ENCODE measurements around the gene EYS.
"Not testable (repeated sequence)": the region's sequence is repeated elsewhere in the genome, so short reads cannot be mapped to it uniquely, and the experiment has no call there.

EYS gene

DNA sequence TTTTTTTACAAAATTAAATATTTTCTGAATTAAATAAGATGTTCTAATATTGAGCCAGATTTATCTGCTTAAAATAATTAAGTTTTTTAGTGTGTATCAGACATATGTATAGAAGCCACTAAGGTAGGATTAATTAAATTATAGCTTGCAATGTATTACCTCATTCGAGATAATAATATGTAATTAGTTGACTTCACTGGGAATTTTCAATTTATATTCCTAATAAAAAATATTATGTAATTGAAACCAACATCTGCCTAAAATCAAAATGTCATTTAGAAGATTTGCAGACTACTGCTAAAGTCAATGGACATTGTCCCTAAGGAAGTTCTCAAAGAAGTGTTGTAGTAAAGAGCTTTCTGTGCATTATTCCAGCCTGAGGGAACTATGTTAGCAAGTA is 254.7 kb downstream of the EYS start:
- no peak for DNase-seq (ENCODE audit: low spot score)

DNA sequence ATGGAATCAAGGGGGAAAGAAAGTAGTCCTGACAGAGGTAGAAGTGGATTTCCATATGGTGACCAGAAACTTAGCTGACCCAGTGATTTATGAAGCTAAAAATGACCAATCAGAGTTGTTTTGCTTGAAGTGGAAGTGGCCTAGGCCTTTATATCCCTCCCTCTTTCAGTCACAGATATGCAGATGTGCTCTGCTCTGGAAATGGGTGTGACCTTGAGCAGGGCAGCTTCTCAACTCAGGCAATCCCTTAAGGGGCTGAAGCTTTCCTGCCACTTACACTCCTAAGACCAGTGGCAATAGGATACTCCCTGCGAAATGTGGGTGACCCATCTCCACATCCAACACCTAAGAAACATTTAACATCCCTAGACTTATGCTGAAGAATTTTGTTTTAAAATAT is 256.6 kb downstream of the EYS start:
- no peak for DNase-seq (ENCODE audit: low spot score)

DNA sequence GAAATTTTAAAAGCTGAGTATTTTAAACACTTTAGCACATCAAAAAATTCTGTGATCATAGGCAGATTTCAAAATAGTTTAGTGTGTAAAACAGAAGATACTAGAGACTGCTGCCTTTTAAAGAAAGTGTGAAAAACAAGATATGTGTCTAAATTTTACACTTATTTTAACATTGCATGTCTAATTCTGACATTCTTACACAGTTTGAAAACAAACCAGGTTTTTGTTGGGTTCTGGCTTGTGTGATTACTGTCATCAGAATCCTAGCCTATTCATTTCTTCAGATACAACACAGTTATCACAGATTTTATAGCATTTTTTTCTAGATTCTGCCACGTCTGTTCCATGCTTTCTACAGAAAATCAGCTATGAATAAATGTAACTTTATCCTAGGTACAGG is 257.1 kb downstream of the EYS start:
- DNase-seq (ENCODE audit: low spot score): peak; percentile 0

DNA sequence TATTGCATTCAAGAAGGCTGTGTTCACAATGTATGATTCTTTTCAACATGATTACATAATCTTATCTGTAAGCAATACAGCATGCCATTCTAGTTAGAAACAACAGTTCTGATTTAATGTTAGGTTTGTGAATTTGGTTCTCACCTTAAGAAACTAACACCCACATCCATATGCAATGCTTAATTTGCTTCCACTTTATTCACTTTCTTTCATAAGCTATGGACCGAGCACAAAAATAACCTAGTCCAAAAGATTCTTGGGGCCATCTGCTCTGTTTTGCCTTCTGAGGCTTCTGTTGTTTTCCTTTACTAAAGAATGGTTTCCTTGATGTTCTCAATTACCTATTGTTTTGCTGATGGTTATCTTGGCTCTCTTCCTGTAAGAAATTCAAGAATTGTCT is 258.2 kb downstream of the EYS start:
- peak; percentile 39 for DNase-seq (ENCODE audit: low spot score)

DNA sequence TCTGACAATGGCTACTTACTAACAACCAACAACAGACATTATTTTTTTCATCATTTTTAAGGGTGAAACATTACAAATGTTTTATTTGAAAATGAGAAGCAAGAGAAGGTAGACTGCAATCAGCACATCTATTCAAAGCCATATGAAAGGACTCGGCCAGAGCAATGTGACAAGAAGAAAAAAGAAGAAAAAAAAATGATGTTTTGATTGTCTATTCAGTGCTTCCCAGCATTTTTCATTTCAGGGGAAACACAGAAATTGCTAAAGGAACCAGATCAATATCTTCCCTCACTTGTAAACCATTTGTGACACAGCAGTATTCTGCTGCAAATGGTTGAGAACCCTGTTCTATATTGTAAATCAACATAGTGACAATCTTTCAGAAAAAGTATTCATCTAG is 270.7 kb downstream of the EYS start:
- DNase-seq (ENCODE audit: low spot score): no peak

DNA sequence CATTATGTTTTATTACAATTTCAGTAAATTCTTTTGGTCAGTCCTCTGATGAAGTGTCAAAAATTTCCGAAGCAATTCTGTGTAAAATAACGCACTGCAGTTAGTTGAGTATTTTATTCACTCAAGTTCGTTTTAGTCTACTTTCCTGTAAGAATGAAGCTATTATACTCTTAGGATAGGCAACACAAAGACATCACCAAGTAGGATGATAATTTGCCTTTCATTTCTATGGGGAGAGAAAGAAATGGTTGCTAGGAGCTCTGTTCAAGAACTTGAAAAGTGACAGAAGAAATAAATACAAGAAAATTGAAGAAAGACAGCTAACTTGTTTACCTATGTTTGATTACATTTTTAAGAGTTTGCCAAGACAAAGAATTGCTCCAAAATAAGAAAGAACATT is 290.4 kb downstream of the EYS start:
- no peak for DNase-seq (ENCODE audit: low spot score)

DNA sequence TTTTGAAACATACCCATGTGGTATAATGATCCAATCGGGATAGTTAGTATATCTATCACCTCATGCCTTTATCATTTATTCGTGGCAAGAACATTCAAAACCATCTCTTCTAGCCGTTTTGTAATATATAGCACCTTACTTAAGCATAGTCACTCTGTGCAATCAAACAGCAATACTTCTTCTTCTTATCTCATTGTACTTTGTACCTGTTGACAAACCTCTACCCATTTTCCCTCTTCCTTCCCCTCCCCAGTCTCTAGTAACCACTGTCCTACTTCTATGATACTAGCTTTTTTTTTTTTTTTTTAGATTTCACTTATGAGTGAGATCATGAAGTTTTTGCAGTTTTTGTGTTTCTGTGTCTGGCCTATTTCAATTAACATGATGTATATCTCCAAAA is 296.7 kb downstream of the EYS start:
- DNase-seq (ENCODE audit: low spot score): no peak

DNA sequence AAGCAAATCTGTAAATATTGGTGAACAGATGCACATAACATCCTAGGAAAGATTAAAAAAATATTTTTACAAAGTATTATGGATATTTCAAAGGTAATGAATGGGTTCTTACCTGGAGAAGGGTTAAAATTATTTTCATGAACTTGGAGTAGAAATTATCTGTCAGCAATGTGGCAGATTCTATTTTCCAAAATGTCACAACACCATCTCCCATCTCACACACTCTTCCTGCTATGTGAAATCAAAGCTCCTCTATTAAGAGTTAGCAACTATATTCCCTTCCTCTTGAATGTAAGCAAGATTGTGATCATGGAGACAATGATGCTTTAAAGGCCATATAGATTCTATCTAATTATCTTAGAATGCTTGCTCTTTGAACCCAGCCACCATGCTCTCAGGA is 304.5 kb downstream of the EYS start:
- no peak for DNase-seq (ENCODE audit: low spot score)

DNA sequence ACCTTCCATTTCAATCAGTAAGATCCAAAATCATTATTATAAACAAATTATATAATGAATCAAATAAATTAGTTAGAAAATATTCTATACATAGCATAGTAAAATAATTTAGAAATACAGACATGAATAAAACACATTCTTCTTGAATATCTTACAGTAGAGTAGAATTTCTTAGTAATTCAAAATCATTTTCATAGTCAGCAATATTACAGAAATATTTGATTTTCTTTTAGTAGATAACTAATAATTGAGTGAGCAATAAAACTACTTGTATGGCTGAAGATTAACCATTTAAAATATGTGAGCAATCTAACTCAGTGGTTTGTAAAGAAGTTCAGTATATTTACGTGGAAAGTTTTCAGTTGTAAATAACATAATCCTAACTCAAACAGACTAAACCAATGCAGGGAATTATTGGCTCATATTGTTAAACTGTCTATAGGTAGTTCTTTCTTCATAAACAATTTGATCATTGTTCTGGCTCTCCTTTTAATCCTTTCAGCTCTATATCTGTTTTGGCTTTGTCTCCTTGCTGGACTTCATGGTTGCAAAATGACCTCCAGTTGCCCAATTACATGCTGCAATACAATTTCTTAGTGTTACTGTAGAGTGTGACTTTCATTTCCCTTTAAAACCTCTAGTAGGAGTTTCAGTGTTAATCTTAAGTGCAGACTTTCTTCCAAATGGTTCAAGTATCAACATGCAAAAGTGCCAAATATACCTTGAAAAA is 307.5 kb downstream of the EYS start:
- no peak for DNase-seq (ENCODE audit: low spot score)

DNA sequence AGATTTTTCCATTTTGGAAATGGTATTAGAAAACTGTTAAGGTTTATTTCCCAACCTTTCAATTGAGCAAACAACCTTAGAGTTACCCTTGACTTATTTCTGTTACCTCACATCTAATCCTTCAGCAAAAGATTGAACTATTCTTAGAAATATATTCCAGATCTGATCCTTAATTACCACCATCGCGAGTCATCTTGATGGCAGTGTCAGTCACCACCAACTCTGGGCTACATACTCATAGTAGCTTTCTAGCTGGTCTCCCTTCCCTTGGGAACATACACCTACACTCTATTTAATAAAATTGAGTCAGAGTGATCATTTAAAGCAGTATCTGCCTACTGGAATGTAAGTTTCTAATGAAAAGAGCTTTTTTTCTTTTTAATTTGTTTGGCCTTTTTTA is 308.2 kb downstream of the EYS start:
- peak; percentile 61 for DNase-seq (ENCODE audit: low spot score)

DNA sequence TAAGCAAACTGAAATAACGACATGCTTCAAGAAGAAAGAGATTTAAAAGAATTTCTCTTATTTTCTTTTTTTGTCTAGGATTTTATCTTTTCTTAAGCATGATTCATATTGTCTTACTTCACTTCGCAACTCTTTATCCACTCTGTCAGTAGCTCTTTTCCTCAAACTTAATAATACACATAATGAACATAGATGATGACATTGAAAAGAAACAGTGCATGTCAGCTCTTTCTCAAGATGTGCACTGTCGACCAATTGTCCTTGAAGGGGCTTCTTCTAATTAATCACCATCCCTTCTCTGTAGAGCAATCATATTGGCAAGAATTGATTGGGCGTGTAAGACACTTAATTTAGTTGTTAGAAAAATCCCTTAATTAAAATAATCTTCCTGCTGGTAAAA is 356.5 kb downstream of the EYS start:
- DNase-seq (ENCODE audit: low spot score): no peak

DNA sequence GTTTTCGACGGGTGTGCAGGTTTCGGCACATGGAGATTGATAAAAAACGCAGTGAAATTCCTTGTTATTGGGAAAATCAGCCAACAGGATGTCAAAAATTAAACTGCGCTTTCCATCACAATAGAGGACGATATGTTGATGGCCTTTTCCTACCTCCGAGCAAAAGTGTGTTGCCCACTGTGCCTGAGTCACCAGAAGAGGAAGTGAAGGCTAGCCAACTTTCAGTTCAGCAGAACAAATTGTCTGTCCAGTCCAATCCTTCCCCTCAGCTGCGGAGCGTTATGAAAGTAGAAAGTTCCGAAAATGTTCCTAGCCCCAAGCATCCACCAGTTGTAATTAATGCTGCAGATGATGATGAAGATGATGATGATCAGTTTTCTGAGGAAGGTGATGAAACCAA is 404.4 kb downstream of the EYS start:
- DNase-seq (ENCODE audit: low spot score): not testable (repeated sequence)

DNA sequence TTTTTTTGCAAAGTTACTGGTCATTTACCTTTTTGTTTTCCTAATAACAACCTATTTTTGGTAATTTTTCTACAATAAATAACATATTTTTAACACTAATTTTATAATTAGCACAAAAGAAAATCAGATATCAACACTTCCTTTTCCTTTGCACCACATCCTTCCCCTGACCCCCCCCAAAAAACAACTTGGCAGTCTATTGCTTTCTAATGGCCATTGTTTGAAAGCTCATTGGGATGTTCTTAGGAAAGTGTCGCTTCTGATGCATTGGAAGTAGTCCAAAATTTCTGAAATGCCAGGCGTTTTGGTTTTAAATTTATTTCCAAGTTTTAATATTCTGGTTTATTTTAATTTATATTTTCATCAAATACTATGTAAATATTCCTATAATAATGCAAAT is 407.8 kb downstream of the EYS start:
- DNase-seq (ENCODE audit: low spot score): no peak

DNA sequence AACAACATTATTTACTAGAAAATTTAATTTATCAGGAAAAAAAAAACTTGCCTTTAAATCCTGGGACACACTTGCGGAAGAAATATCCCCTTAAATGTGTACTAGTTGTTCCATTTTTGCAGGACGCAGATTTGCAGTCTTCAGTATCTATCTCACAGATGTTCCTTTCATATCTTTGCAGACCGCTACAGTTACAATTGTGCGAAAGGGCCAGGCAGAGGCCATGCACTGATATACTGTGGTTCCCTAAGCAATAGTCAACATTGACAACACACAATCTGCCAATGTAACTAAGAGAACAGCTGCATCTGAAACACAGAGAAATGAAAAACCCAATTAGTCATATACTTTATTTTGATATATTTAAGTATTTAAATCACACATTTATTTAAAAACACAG is 411.2 kb downstream of the EYS start:
- DNase-seq (ENCODE audit: low spot score): no peak

DNA sequence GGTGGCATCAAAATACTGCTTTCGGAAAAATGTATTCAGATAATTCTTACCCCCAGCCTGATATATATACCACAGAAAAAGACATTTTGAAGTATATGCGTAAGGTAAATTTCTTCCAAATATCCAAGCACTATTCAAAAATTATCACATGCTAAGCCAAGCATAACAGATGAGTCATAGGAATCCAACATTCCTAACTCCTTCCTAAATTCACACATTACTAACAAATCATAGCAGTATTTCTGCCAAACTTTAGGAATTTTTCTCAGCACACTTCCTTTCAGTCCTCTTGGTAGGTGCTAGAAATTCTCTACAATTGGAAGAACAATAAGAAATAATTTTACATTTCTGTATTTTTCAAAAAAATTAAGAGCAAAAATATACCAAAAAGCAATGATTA is 417.5 kb downstream of the EYS start:
- DNase-seq (ENCODE audit: low spot score): no peak

DNA sequence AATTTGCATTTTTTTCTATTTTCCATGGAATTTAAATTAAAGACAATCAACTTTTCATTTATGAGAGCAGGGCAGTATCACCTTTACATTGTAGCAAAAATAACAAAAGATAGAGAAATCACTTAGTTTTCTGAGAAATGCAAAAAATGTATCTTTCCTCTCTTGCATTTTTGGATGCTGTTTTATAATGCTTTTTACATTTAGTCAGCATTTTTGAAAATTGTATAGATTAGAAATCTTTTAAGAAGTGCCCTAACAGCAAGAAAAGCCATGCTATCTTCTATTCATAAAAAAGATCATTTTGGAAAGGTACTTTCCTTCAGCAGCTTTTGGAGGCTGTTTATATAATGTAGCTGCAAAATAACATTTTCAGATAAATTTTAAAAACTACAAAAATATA is 421.8 kb downstream of the EYS start:
- no peak for DNase-seq (ENCODE audit: low spot score)

DNA sequence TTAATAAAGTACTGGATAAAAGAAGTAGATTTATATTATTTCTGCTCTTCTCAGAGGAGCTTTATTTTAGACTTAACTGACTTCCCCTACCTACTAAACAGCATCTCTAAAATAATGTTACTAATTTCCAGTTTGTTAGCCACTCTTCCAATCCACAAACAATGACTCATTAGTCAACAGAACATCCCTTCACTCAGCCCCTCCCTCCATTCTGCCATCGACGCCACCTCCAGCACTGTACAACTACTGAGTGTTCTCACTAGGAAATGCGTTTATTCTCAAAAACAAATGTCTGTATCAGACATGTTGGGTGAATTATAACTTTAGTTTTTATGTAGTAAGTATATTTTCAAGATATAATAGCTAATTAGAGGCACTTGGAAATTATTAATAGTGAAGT is 427.0 kb downstream of the EYS start:
- DNase-seq (ENCODE audit: low spot score): no peak

DNA sequence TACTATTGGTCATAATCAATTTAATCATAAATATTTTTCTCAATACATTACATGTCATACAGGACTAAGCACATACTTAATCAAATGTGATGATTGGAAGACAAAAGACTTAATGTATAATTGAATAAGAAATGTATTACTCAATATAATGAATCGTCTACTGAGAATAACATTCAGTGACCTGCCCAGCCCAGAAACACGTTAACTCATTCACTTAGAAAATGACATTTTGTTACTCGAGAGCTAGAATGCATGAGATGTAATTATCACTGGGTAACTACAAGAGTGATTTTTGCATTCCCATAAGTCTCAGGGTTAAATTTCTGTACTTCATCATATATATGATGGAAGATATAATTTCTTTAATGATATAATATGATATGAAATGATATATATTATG is 444.8 kb downstream of the EYS start:
- no peak for DNase-seq (ENCODE audit: low spot score)

DNA sequence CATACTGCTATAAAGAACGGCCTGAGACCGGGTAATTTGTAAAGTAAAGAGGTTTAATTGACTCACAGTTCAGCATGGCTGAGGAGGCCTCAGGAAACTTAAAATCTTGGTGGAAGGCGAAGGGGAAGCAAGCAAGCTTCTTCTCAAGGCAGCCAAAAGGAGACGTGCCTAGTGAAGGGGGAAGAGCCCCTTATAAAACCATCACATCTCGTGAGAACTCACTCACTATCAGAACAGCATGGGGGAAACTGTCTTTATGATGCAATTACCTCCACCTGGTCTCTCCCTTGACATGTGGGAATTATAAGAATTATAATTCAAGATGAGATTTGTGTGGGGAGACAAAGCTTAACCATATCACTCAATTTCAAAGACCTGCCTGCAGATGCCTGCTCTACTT is 447.0 kb downstream of the EYS start:
- DNase-seq (ENCODE audit: low spot score): no peak

DNA sequence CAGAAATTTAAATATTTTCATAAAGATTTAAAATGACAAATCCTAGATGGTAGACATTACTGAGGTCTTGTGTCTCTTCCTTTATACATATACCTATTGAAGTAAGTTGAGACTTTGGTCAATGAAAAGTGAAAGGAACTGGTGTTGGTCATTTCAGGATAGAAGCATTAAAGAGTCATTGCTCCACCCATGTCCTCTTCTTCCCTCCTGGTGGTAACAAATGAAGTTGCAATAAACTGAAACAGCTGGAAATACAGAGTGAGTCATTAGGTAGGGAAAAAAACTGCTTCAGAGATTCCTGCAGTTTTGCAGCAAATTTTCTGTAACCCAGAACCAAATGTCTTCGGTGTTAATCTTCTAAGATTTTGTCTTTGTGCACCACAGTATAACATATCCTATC is 448.0 kb downstream of the EYS start:
- DNase-seq (ENCODE audit: low spot score): no peak

DNA sequence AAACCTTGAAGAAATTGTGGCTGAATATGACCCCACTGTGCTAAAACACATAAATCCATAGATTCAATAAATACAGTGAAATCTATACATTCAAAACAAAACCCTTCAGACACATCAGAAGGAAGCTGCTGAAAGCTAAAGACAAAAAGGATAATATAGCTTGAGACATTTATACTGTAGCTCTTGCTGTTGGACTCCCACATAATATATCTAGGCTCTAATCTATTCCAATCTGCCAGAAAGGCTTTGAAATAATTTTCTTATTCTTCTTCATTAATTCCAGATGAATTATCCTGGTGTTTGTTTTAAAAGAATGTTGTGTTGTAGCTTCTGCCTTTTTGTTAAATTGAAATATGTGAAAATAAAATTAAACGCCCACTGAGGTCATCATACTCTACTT is 454.0 kb downstream of the EYS start:
- no peak for DNase-seq (ENCODE audit: low spot score)

DNA sequence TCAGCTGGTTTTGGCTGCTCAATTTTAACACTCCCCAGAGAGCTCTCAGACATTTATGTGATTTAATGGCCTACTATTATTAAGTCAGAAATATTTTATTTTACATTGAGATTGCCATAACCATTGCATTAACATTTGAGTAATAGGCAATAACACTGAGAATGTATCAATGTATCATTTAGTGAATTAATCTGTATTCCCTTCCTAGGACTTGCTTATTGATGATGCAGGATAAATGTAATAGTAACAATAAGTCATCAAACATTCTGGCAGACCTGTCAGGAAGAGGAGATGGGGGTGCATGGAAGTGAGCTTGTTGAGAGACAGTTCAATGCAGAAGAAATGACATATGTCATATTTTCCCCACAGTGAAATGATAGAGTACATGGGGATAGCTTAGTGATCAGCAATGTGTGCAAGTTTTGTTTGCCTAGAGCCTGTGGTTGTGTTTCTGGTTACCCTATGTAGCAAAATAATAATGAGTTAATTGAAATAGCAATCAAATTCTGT is 458.9 kb downstream of the EYS start:
- DNase-seq (ENCODE audit: low spot score): no peak

DNA sequence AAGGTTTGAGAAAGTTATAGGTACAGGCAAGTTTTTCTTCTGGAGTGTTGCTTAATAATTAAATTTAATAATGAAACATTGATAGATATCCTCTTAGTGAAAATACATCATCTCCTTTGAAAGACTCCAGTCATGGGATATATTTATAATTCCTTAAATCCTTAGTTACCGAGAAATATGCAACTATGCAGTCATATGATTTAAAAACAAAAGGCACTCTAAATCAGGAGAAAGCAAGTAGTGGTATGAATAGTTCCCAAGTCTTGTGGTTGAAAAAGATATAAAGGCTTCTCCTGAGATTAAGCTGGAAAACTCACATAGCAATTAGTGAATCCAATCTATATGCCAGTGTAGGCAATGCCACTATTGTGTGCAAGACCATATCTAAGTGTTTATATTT is 475.4 kb downstream of the EYS start:
- DNase-seq (ENCODE audit: low spot score): no peak

DNA sequence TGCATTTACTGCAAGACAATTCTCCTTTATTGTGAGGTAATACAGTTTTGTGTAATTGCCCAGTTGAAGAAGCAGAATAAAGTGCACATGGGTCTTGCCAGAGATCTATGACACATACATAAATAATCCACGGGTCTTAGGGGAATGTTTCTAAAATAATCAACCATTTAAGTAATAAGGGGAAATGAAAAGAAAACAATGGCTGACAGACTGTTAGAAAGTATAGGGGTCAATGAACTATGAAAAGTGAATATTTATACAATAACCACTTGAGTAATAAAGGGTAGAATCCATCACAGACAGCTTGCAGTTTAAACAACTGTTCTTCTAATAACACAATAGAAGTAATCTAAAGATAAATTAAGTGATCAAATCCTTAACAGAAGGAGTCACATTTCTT is 477.2 kb downstream of the EYS start:
- no peak for DNase-seq (ENCODE audit: low spot score)

DNA sequence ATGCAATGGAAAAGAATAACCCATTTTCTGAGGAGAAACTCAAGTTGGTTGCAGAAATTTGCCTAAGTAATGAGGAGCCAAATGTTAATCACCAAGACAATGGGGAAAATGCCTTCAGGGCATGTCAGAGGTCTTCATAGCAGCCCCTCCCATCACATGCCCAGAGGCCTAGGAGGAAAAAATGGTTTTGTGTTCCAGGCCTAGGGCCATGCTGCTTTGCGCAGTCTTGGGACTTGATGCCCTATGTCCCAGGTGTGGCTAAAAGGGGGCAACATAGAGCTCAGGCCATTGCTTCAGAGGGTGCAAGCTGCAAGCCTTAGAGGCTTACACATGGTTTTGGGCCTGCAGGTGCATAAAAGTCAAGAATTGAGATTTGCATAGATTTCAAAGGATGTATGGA is 485.9 kb downstream of the EYS start:
- no peak for DNase-seq (ENCODE audit: low spot score)

Data from putamen (tissue), 1 donor.